NCI-H748 treated with DMSO at 0.1 percent for 48 hours (cell line): ENCODE results near the gene LENG1.
"Not testable (repeated sequence)": the region's sequence is repeated elsewhere in the genome, so short reads cannot be mapped to it uniquely, and the experiment has no call there.

Source experiments
- DNase-seq: peaks from one replicate; lab custom pipeline; 2025; lab: John Stamatoyannopoulos, UW

Gene LENG1

GRCh38 chr19:54159352-54160181 lies at the start of gene LENG1:
Gene LENG1, minus strand, starts transcription at chr19:54159721. Its CDS starts 26 bp downstream, at chr19:54159695.
- DNase-seq, result peak; percentile 100

DNA sequence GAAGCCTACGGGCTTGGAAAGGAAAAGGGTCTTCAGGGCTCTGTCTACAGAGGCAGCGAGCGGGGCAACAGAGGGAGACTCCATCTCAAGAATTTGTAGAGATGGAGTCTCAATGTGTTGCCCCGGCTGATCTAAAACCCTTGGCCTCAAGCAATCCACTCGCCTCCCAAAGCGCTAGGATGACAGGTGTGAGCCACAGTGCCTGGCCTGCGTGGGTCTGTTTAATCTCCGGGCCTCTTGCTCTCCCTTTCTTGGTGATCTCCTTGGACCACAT lies 49.2 kb upstream of the LENG1 start:
- no peak for DNase-seq

DNA sequence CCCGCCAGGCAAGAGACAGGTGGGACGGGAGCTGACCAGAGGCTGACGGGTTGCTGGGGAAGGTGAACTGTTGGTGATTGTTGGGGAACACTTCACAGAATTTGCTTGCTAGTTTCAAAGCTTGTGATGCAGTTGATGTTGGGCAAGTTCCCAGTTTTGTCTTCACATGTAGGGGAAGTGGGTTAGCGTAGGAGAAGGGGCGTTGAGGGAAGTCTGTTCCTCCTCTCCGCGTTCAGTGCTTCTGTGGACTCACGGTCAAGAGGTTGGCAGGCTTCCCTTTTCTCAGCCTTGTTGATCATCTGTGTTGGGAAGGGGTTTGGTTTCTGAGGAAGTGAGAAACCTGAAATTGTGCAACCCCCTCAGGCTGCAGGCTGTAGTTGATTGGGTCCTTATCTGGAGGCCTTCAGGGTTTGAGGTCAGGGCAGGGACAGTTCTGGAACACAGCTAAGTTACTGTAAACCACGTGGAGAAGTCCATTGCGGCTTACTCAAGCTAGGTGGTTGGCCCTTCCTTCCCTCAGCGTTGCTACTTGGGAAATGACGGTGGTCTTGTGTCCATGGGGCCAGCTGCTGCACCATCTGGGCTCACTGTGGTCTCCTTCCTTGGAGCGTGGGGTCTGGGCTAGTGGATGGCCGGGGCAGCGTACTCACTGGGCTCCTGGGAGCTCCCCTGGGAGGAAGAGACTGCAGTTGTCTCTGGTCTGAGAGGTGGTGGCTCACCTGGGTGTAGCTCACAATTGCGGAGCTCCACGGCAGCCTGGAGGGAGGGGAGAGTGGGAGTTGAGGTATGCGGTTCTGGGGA lies 48.7 kb upstream of the LENG1 start:
- DNase-seq, result no peak

DNA sequence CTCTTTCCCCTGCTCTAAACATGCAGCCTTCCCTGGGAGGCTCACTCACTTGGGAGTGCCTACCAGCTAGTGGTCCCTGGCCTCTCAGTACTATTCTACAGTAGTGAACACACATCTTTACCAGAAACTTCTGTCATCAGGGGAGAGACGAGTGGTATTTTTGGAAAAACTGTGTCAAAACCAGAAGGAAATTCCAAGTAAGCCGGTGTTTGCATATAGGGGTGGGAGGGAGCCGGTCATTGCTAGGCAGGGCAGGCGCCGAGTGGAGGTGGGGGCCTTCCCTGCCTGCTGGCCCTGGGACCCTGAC lies 48.1 kb upstream of the LENG1 start:
- DNase-seq, result no peak

DNA sequence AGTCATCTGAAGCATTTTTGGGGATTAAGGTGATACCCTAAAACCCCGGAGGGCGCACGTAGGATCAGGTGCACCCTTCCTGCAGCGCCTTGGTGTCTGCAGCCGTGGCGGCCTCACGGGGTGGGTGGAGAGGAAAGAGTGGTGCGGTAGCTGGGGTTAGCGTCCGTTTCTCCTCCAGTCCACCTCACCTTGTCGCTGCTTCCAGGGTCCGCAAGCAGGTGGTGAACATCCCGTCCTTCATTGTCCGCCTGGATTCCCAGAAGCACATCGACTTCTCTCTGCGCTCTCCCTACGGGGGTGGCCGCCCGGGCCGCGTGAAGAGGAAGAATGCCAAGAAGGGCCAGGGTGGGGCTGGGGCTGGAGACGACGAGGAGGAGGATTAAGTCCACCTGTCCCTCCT lies 47.7 kb upstream of the LENG1 start:
- not testable (repeated sequence) for DNase-seq

DNA sequence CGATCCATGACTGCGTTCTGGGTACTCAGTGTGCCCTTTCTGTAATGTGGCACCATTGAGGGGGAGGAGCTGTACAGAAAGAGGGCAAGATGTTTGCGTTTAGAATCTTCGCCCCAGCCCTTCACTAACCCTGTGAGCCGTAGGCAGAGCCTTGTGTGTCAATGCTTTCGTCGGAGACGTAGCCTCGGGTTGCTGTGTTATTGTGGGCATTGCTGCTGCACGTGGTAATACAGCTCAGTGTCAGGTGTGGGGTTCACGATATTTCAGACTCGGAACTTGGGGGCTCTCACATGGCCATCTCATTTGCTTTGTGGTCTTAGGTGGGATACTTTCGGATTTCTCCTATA lies 47.3 kb upstream of the LENG1 start:
- DNase-seq, result no peak

DNA sequence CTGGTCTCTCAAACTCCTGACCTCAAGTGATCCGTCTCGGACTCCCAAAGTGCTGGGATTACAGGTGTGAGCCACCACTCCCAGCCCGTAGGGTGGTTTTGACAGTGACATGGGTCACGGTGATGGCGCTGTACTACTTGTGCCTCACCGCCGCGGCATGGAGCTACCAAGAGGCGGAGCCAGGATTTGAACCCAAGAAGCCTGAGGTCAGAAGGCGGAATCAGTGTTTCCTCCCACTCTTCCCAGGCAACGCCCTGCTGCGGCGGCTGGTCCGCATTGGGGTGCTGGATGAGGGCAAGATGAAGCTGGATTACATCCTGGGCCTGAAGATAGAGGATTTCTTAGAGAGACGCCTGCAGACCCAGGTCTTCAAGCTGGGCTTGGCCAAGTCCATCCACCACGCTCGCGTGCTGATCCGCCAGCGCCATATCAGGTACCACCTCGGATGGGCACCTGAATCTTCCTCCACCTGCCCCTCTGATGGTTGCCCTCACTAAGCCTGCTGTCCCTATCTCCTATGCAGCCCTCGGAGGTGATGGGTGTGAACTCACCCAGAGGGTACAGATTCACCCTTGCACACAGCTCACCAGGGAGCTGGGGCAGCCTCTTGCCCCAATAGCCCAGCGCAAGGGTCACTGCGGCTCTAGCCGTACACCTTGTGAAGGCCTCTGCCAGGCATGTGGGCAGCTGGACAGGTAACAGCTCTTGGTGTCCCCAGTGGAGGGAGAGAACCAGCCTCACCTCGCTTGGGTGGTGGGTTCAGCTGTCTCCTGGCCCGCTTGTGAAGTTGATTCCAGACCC lies 46.7 kb upstream of the LENG1 start:
- no peak for DNase-seq

- DNase-seq, result no peak
Observed at GRCh38 chr19:54204767-54205468, 45.4 kb upstream of the LENG1 start.

DNA sequence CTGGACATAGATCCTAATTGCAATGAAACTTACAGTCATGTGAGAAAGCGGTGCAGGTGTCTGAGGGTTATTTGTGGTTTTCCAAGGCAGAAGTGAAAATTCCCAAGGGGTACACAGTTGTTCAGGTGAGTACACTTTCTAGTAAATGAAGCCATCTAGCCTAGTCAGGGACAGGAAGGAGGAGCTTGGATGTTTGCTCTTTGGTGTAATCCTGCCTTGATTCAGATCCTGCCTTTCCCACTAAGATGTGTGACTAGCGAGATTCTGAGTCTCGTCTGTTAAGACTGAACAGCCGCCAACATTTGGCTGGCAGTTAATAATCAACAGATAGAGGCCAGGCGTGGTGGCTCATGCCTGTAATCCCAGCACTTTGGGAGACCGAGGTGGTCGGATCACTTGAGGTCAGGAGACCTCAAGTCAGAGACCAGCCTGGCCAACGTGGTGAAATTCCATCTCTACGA lies 43.7 kb upstream of the LENG1 start:
- no peak for DNase-seq

DNA sequence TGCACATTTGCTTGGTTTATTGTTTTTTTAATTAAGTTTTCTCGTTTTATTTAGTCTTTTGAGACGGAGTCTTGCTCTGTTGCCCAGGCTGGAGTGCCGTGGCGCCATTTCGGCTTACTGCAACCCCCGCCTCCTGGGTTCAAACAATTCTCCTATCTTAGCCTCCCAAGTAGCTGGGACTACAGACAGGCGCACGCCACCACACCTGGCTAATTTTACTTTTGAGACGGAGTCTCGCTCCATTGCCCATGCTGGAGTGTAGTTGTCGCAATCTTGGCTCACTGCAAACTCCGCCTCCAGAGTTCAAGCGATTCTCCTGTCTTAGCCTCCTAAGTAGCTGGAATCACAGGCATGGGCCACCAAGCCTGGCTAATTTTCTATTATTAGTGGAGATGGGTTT lies 42.5 kb upstream of the LENG1 start:
- DNase-seq, result no peak

DNA sequence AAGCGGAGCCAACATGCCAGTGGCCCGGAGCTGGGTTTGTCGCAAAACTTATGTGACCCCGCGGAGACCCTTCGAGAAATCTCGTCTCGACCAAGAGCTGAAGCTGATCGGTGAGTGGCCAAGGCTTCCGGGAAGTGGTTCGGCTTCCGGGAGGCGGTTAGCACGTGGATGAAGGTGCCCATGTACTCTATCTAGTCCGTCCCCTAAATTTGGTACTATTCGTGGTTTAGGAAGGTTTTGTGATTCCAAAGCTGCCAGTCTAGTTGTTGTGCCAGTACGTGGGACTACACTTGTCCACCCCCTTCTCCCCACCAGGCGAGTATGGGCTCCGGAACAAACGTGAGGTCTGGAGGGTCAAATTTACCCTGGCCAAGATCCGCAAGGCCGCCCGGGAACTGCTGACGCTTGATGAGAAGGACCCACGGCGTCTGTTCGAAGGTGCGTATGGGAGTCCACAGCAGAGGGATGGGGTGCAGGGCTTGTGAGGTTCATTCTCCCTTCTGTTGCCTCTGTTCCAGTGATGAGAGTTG lies 41.7 kb upstream of the LENG1 start:
- DNase-seq, result no peak

GRCh38 chr19:54199401-54199800 lies 39.9 kb upstream of the LENG1 start:
- no peak for DNase-seq

GRCh38 chr19:54197121-54197520 lies 37.6 kb upstream of the LENG1 start:
- no peak for DNase-seq

DNA sequence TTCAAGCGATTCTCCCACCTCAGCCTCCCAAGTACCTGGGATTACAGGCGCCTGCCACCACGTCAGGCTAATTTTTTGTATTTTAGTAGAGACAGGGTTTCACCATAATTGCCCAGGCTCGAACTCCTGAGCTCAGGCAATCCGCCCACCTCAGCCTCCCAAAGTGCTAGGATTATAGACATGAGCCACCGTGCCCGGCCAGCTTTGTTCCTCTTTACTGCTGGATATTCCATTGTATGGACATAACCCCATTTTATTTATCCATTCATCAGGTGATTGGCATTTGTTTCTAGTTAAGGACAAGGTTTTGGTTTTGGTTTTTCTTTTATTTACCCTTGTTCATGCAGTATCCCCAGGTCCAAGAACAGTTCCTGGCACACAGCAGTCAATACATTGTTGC lies 37.0 kb upstream of the LENG1 start:
- DNase-seq, result no peak

DNA sequence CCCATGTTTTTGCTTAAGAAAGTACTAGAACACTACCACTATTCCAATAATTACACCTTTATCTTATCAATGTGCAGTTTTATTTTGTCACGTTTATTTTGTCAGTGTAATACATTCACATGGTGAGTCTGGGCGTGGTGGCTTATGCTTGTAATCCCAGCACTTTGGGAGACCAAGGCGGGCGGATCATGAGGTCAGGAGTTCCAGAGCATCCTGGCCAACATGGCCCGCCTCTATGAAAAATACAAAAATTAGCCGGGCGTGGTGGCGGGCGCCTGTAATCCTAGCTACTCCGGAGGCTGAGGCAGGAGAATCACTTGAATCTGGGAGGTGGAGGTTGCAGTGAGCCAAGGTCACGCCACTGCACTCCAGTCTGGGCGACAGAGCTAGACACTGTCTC lies 34.9 kb upstream of the LENG1 start:
- not testable (repeated sequence) for DNase-seq

- no peak for DNase-seq
Observed at GRCh38 chr19:54193011-54193410, 33.5 kb upstream of the LENG1 start.

DNA sequence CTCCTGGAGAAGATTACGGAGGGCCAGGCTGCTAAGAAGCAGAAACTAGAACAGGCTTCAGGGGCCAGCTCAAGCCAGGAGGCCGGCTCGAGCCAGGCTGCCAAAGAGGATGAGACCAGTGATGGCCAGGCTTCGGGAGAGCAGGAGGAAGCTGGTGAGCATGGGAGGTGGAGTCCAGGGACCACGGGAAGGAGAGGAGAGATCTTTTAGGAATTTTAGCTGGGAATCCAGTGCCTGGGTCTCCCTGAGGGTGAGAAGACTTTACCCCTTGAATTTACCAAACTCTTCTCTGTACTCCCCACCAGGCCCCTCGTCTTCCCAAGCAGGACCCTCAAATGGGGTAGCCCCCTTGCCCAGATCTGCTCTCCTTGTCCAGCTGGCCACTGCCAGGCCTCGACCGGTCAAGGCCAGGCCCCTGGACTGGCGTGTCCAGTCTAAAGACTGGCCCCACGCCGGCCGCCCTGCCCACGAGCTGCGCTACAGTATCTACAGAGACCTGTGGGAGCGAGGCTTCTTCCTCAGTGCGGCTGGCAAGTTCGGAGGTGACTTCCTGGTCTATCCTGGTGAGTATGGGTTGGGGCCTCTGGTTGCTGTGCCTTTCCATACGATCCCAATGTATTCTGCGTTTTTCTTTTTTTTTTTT lies 32.4 kb upstream of the LENG1 start:
- no peak for DNase-seq

- peak; percentile 91 for DNase-seq
Observed at GRCh38 chr19:54191011-54191810, 31.7 kb upstream of the LENG1 start, which contains the start of gene TSEN34. Gene TSEN34, plus strand, starts transcription at chr19:54191308. Its CDS starts 57 bp downstream, at chr19:54191365.

DNA sequence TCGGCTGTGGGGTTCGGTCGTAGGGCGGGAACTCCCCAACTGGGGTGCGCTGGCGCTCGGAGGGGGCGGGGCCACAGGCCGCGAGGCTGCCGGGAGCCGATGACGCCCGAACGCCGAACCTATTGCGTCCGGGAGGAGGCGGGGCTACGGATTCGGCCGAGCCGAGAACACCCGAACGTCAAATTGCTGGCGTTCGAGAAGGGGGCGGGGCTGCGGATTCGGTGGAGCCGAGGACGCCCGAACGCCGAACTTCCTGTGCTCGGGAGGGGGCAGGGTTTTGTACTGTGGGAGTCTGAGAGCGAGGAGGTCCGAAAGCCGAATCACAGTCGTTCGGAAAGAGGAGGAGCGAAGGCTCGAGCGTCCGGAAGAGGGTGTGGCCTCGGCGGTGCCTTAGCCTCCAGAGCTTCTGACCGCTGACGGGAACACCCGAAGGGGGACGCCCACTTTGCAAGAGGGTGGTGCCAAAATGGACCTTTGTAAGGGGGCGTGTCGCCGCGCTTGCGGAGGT lies 31.0 kb upstream of the LENG1 start:
- peak; percentile 100 for DNase-seq
